ENCODE results near the gene ASAH2.

ASAH2 gene

GRCh38 chr10:50234486-50234885 lies 16.8 kb downstream of the ASAH2 start:
- no peak for ATAC-seq (replicated peaks)
- Mint-ChIP-seq H3K4me1 (peaks cover 21 to 64% of the 10 kb centered on the region in 2 donors), H3K27ac (no peak overlapping the region), H3K27me3 (peaks cover 18 to 23% of the 10 kb centered on the region in 2 donors), H3K36me3 (no peaks in the 10 kb centered on the region), H3K4me3 (no peak overlapping the region), H3K9me3 (peaks cover 2 to 6% of the 10 kb centered on the region in 2 donors)
- no peak for DNase-seq

DNA sequence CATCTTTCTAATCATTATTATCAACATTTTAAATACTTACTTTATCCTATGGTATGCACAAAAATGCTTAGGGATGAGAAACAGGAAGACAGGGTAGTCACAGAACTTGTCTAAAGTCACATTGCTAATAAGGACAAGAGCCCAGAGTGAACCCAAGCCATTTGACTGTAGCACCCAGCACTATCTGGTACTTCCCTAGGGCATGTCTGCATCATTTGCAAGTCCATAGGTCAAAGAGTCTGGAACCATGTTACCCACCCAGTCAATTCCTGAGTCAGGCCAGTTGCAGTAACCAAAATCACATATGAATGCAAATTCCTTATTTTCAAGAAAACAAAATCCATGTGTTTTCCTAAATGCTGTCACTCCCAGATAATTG lies 19.1 kb downstream of the ASAH2 start:
- no peak overlapping the region for H3K27ac Mint-ChIP-seq
- DNase-seq = no peak
- H3K4me1 Mint-ChIP-seq = peaks cover 19 to 57% of the 10 kb centered on the region in 2 donors
- H3K9me3 Mint-ChIP-seq = peaks cover 2 to 6% of the 10 kb centered on the region in 2 donors
- H3K36me3 Mint-ChIP-seq = no peaks in the 10 kb centered on the region
- peak in 1 of 2 donors; percentile 38 for ATAC-seq (replicated peaks)
- H3K4me3 Mint-ChIP-seq = no peak overlapping the region
- peaks cover 22 to 27% of the 10 kb centered on the region in 2 donors for H3K27me3 Mint-ChIP-seq

GRCh38 chr10:50231515-50232260 lies 19.6 kb downstream of the ASAH2 start:
- DNase-seq = no peak
- Mint-ChIP-seq H3K27me3 (peaks cover 22 to 27% of the 10 kb centered on the region in 2 donors), H3K4me3 (peak overlapping the region; percentile 43 to 46), H3K4me1 (peaks cover 18 to 57% of the 10 kb centered on the region in 2 donors), H3K27ac (peak overlapping the region; percentile 92), H3K9me3 (peaks cover 2 to 6% of the 10 kb centered on the region in 2 donors), H3K36me3 (no peaks in the 10 kb centered on the region)
- ATAC-seq (replicated peaks) = peak; percentile 91 to 92

GRCh38 chr10:50229460-50229859 lies 21.9 kb downstream of the ASAH2 start:
- DNase-seq (no peak), ATAC-seq (replicated peaks) (no peak)
- H3K4me1 Mint-ChIP-seq = peaks cover 17 to 51% of the 10 kb centered on the region in 2 donors
- H3K27ac Mint-ChIP-seq = no peak overlapping the region
- no peak overlapping the region for H3K4me3 Mint-ChIP-seq
- H3K36me3 Mint-ChIP-seq = no peaks in the 10 kb centered on the region
- peaks cover 21 to 26% of the 10 kb centered on the region in 2 donors for H3K27me3 Mint-ChIP-seq
- no peaks in the 10 kb centered on the region for H3K9me3 Mint-ChIP-seq

DNA sequence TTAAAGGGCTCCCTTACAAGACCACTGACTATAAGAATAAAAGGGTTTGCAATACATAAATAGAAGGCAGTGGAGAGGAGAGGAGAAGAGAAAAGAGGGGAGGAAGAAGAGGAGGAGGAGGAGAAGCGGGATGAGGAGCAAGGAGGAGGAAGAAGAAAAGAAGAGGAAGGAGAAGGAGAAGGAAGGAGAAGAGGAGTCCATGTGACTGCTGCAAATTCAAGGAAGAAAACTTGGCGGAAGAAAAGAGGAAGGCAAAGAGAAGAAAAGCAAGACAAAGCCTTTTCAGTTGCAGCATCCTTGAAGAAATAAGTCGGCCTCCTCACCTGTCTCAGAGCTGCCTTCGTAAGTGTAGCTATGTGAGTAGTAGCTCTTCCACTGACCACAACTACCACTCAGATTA lies 22.6 kb downstream of the ASAH2 start:
- H3K36me3 Mint-ChIP-seq = no peaks in the 10 kb centered on the region
- H3K27me3 Mint-ChIP-seq = peaks cover 18 to 21% of the 10 kb centered on the region in 2 donors
- no peak overlapping the region for H3K4me3 Mint-ChIP-seq
- peaks cover 15 to 45% of the 10 kb centered on the region in 2 donors for H3K4me1 Mint-ChIP-seq
- H3K27ac Mint-ChIP-seq = peak overlapping the region; percentile 2
- ATAC-seq (replicated peaks) (no peak), DNase-seq (no peak)
- no peaks in the 10 kb centered on the region for H3K9me3 Mint-ChIP-seq

DNA sequence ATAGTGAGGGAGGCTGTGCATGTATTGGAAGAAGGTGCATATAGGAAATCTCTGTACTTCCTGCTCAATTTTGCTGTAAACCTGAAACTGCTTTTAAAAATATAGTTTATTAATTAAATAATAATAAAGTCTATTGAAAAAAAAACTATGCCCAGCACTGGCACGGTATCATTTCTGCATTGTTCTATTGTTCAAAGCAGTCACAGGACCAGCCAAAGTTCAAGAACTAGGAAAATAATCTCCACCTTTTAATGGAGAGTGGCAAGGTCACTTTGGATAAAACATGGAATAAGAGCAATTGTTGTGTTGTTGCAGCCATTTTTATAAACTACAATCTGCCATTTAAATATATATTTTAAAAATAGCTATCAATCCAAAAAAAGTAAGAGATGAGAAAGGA lies 24.7 kb downstream of the ASAH2 start:
- peaks cover 23 to 24% of the 10 kb centered on the region in 2 donors for H3K27me3 Mint-ChIP-seq
- no peak overlapping the region for H3K27ac Mint-ChIP-seq
- no peak for ATAC-seq (replicated peaks)
- peaks cover 12 to 24% of the 10 kb centered on the region in 2 donors for H3K4me1 Mint-ChIP-seq
- no peaks in the 10 kb centered on the region for H3K36me3 Mint-ChIP-seq
- no peaks in the 10 kb centered on the region for H3K9me3 Mint-ChIP-seq
- H3K4me3 Mint-ChIP-seq = no peak overlapping the region
- DNase-seq = no peak

- Mint-ChIP-seq H3K27ac (no peak overlapping the region), H3K9me3 (peaks cover 0 to 2% of the 10 kb centered on the region in 2 donors), H3K36me3 (no peaks in the 10 kb centered on the region), H3K4me1 (peaks cover 4 to 12% of the 10 kb centered on the region in 2 donors), H3K4me3 (no peak overlapping the region), H3K27me3 (peaks cover 20 to 26% of the 10 kb centered on the region in 2 donors)
- peak; percentile 43 for DNase-seq
- ATAC-seq (replicated peaks) = peak; percentile 98 to 99
Measured at GRCh38 chr10:50224330-50224952, 26.9 kb downstream of the ASAH2 start.

DNA sequence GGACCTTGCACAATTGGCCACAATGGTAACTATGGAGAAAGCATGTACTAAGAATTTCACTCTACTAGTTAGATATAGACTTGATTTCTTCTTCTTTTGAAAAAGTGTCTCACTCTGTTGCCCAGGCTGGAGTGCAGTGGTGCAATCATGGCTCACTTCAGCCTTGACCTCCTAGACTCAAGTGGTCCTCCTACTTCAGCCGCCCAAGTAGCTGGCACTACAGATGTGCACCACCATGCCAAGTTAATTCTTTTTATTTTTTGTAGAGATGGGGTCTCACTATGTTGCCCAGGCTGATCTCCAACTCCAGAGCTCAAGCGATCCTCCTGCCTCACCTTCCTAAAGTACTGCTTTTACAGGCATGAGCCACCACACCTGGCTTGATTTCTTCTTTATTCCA lies 29.1 kb downstream of the ASAH2 start:
- DNase-seq (no peak), ATAC-seq (replicated peaks) (no peak)
- H3K4me3 Mint-ChIP-seq = no peak overlapping the region
- peaks cover 12 to 15% of the 10 kb centered on the region in 2 donors for H3K27me3 Mint-ChIP-seq
- H3K9me3 Mint-ChIP-seq = peaks cover 0 to 2% of the 10 kb centered on the region in 2 donors
- H3K27ac Mint-ChIP-seq = no peak overlapping the region
- peaks cover 4 to 7% of the 10 kb centered on the region in 2 donors for H3K4me1 Mint-ChIP-seq
- H3K36me3 Mint-ChIP-seq = no peaks in the 10 kb centered on the region

DNA sequence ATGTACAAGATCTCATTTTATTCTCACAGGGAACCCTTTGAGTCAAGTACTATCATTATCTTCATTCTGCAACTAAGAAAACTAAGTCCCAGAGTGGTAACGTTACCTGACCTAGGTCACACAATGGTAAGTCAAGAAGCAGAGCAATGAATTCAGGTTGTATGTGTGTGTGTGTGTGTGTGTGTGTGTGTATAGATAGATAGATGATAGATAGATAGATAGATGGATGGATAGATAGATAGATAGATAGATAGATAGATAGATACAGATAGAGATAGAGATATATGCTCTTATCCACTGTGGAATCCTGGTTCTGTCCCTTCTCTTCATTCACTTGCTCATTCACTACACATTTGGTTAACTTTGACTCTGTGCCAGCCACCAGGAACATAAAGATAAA lies 29.8 kb downstream of the ASAH2 start:
- peaks cover 4 to 14% of the 10 kb centered on the region in 2 donors for H3K4me1 Mint-ChIP-seq

GRCh38 chr10:50219646-50220045 lies 31.7 kb downstream of the ASAH2 start:
- H3K27me3 Mint-ChIP-seq = peaks cover 12 to 15% of the 10 kb centered on the region in 2 donors
- H3K4me1 Mint-ChIP-seq = peaks cover 3 to 11% of the 10 kb centered on the region in 2 donors
- ATAC-seq (replicated peaks) (no peak), DNase-seq (no peak)
- H3K4me3 Mint-ChIP-seq = no peak overlapping the region
- no peak overlapping the region for H3K27ac Mint-ChIP-seq
- peaks cover 0 to 2% of the 10 kb centered on the region in 2 donors for H3K9me3 Mint-ChIP-seq
- no peaks in the 10 kb centered on the region for H3K36me3 Mint-ChIP-seq

More for the DNA sequence above, 29.8 kb downstream of the ASAH2 start:
- DNase-seq = no peak
- ATAC-seq (replicated peaks) = no peak
- H3K9me3 Mint-ChIP-seq = peaks cover 0 to 2% of the 10 kb centered on the region in 2 donors
- no peak overlapping the region for H3K27ac Mint-ChIP-seq
- no peak overlapping the region for H3K4me3 Mint-ChIP-seq
- H3K27me3 Mint-ChIP-seq = peaks cover 12 to 15% of the 10 kb centered on the region in 2 donors
- no peaks in the 10 kb centered on the region for H3K36me3 Mint-ChIP-seq

- Mint-ChIP-seq H3K36me3 (no peaks in the 10 kb centered on the region), H3K4me1 (peaks cover 0 to 8% of the 10 kb centered on the region in 2 donors), H3K27ac (no peak overlapping the region), H3K4me3 (no peak overlapping the region), H3K27me3 (peaks cover 12 to 15% of the 10 kb centered on the region in 2 donors), H3K9me3 (peaks cover 0 to 2% of the 10 kb centered on the region in 2 donors)
- ATAC-seq (replicated peaks) (no peak), DNase-seq (no peak)
Measured at GRCh38 chr10:50219200-50219599, 32.1 kb downstream of the ASAH2 start.

DNA sequence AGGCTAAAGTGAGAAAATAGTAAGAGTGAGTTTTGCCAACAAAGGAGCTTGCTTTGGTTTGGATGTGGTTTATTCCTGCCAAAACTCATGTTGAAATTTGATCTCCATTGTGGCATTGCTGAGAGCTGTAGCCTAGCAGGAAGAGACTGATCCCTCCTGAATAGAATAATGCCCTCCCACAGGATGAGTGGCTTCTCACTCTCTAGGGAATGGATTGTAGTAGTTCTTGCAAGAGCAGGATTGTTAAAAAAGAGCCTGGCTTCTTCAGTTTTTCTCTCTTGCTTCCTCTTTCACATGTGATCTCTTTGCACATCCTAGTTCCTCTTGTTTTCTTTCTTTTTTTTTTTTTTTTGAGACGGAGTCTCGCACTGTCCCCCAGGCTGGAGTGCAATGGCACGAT lies 34.4 kb downstream of the ASAH2 start:
- Mint-ChIP-seq H3K4me3 (no peak overlapping the region), H3K27me3 (peaks cover 14% of the 10 kb centered on the region in 2 donors)

DNA sequence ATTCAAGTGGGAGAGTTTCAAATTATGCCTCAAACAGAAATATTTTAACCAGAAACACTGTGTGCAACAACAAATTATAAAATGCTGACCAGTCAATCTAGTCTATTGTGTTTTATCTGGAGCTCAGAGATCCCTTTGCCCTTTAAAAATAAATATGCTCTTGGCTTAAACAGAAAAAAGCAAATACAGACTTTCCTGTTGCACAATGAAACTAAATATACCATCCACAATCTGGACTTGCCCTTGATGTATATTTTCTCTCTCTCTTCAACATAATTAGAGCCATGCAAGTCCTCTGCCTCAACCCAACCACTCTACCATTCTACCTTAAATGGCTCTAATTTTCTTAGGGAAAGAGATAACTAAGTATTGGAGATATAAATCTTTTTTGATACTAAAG lies 34.9 kb downstream of the ASAH2 start:
- ATAC-seq (replicated peaks) (no peak), DNase-seq (no peak)
- H3K9me3 Mint-ChIP-seq = peaks cover 0 to 2% of the 10 kb centered on the region in 2 donors
- H3K27ac Mint-ChIP-seq = no peak overlapping the region
- H3K4me3 Mint-ChIP-seq = no peak overlapping the region
- peaks cover 0 to 8% of the 10 kb centered on the region in 2 donors for H3K4me1 Mint-ChIP-seq
- H3K36me3 Mint-ChIP-seq = no peaks in the 10 kb centered on the region
- H3K27me3 Mint-ChIP-seq = peaks cover 10 to 14% of the 10 kb centered on the region in 2 donors

More for the DNA sequence above, 34.4 kb downstream of the ASAH2 start:
- Mint-ChIP-seq H3K36me3 (no peaks in the 10 kb centered on the region), H3K27ac (no peak overlapping the region), H3K9me3 (peaks cover 0 to 2% of the 10 kb centered on the region in 2 donors), H3K4me1 (peaks cover 0 to 8% of the 10 kb centered on the region in 2 donors)
- ATAC-seq (replicated peaks) (peak; percentile 85 to 87), DNase-seq (no peak)

DNA sequence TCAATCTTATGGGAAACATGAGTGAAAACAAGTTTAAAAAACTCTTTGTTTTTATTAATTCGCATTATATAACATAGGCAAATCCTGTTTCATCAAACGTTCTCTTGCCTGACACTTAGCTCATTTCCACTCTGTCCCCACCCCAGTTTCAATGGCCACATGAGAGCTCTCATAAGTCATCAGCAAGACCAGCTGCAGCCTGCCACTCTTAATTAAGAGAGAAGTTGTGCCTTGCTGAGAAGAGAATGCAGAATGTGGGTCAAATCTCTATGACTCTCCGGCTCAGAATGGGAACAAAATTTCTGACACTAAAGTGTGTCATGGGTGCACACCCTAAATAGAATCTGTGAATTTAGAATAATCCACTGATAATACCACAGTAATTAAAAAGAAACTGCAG lies 39.6 kb downstream of the ASAH2 start:
- peaks cover 0 to under 1% of the 10 kb centered on the region in 2 donors for H3K4me1 Mint-ChIP-seq
- no peaks in the 10 kb centered on the region for H3K36me3 Mint-ChIP-seq
- ATAC-seq (replicated peaks) (no peak), DNase-seq (no peak)
- no peaks in the 10 kb centered on the region for H3K9me3 Mint-ChIP-seq
- H3K27ac Mint-ChIP-seq = no peak overlapping the region
- peaks cover 7 to 13% of the 10 kb centered on the region in 2 donors for H3K27me3 Mint-ChIP-seq
- no peak overlapping the region for H3K4me3 Mint-ChIP-seq

DNA sequence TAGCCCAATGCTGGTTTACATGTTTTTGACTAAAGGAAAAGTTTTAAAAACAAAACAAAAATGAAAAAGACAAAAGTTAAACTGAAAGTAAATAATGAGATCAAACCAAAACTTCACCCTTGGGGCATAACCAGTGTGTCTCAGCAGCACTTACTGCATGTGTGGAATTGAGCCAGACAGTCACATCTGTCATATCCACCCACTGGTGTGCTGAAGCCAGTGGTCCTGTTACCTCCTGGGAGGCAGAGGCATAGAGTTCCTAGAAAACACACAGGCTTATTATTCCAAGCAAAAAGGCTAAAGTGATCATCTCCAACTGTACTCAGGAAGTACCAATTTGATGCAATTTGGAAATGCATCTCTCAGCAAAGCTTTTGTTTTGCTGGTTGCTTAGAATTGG lies 40.4 kb downstream of the ASAH2 start:
- DNase-seq (no peak), ATAC-seq (replicated peaks) (no peak)
- Mint-ChIP-seq H3K4me3 (no peak overlapping the region), H3K27me3 (peaks cover 11 to 13% of the 10 kb centered on the region in 2 donors), H3K36me3 (no peaks in the 10 kb centered on the region), H3K4me1 (no peaks in the 10 kb centered on the region), H3K9me3 (no peaks in the 10 kb centered on the region), H3K27ac (no peak overlapping the region)
